Neuronal stem cell (in vitro differentiated cells): ENCODE measurements around the gene STAB2.

Experiments used
- DNase-seq: peaks from one replicate; pipeline ENCODE4 v3.0.0-alpha.2; 2013; ENCODE audit warnings: low spot score
- H2AFZ ChIP-seq: one replicate; pipeline ENCODE4 v1.6.1; 2013; ENCODE audit warnings: mild to moderate bottlenecking, low read length, inconsistent platforms
- H2AK5ac ChIP-seq: 2 replicates; pipeline ENCODE4 v1.6.1; 2013; ENCODE audit warnings: low read depth, mild to moderate bottlenecking, inconsistent platforms, low read length, moderate library complexity, mixed read lengths
- H2BK120ac ChIP-seq: 2 replicates; pipeline ENCODE4 v1.6.1; 2013; ENCODE audit warnings: low read depth, mild to moderate bottlenecking, inconsistent platforms, low read length, moderate library complexity, mixed read lengths
- H2BK12ac ChIP-seq: one replicate; pipeline ENCODE4 v1.6.1; 2013; ENCODE audit warnings: low read length, inconsistent platforms
- H2BK15ac ChIP-seq: 2 replicates; pipeline ENCODE4 v1.6.1; 2013; ENCODE audit warnings: mild to moderate bottlenecking, low read length, inconsistent platforms, mixed read lengths
- H2BK5ac ChIP-seq: one replicate; pipeline ENCODE4 v1.6.1; 2013; ENCODE audit warnings: inconsistent platforms, mild to moderate bottlenecking, low read length, moderate library complexity
- H3K14ac ChIP-seq: one replicate; pipeline ENCODE4 v1.6.1; 2013; ENCODE audit warnings: low read length, inconsistent platforms
- H3K18ac ChIP-seq: 2 replicates; pipeline ENCODE4 v1.6.1; 2013; ENCODE audit warnings: low read length, inconsistent platforms
- H3K23ac ChIP-seq: 2 replicates; pipeline ENCODE4 v1.6.1; 2013; ENCODE audit warnings: low read depth, mild to moderate bottlenecking, mixed read lengths, low read length, inconsistent platforms; ENCODE audit not compliant: poor library complexity
- H3K27ac ChIP-seq: replicated peaks from 3 replicates; pipeline ENCODE4 v1.5.1; 2013; ENCODE audit warnings: low read length, inconsistent platforms
- H3K27me3 ChIP-seq, 3 experiments: 2 replicates each; pipeline ENCODE4 v1.6.1; 2013; ENCODE audit warnings: low read length in 3 of 3, mild to moderate bottlenecking in 2 of 3, inconsistent platforms in 1 of 3, low read depth in 1 of 3, mixed read lengths in 1 of 3, moderate library complexity in 1 of 3; ENCODE audit not compliant: control insufficient read depth in 3 of 3, insufficient read depth in 3 of 3
- H3K36me3 ChIP-seq, 2 donors: replicated peaks in 1 of 2; 2 replicates each; pipeline ENCODE4 v1.6.1; 2013; ENCODE audit warnings: low read length in 2 of 2; ENCODE audit not compliant: control insufficient read depth in 2 of 2, insufficient read depth in 2 of 2
- H3K4ac ChIP-seq: 2 replicates; pipeline ENCODE4 v1.6.1; 2013; ENCODE audit warnings: inconsistent platforms, mild to moderate bottlenecking, low read length, moderate library complexity
- H3K4me1 ChIP-seq, 2 donors: 1 replicate in 1 of 2; 2 replicates in 1 of 2; pipeline ENCODE4 v1.6.1; 2013; ENCODE audit warnings: low read length in 2 of 2, low read depth in 1 of 2; ENCODE audit not compliant: control insufficient read depth in 2 of 2, insufficient read depth in 1 of 2
- H3K4me2 ChIP-seq: one replicate; pipeline ENCODE4 v1.6.1; 2013; ENCODE audit warnings: mild to moderate bottlenecking, low read length, inconsistent platforms; ENCODE audit not compliant: insufficient read depth, poor library complexity, severe bottlenecking
- H3K4me3 ChIP-seq, 2 donors: 2 replicates each; pipeline ENCODE4 v1.5.1; 2013; ENCODE audit warnings: low read length in 2 of 2, mild to moderate bottlenecking in 2 of 2, inconsistent platforms in 1 of 2, moderate library complexity in 1 of 2
- H3K79me1 ChIP-seq: one replicate; pipeline ENCODE4 v1.6.1; 2013; ENCODE audit warnings: low read depth, mild to moderate bottlenecking, inconsistent platforms, low read length, moderate library complexity
- H3K9ac ChIP-seq: one replicate; pipeline ENCODE4 v1.6.1; 2013; ENCODE audit warnings: mild to moderate bottlenecking, low read depth, low read length, inconsistent platforms; ENCODE audit not compliant: poor library complexity
- H3K9me3 ChIP-seq, 2 donors: replicated peaks in 1 of 2; 2 replicates each; pipeline versions ENCODE3 to v1.6.1; 2013; ENCODE audit warnings: low read length in 2 of 2, mild to moderate bottlenecking in 2 of 2, inconsistent platforms in 1 of 2, low read depth in 1 of 2, mixed read lengths in 1 of 2, moderate library complexity in 1 of 2; ENCODE audit not compliant: control insufficient read depth in 2 of 2, insufficient read depth in 1 of 2
- H4K8ac ChIP-seq: one replicate; pipeline ENCODE4 v1.6.1; 2013; ENCODE audit warnings: low read depth, mild to moderate bottlenecking, inconsistent platforms, low read length, moderate library complexity
- H4K91ac ChIP-seq: one replicate; pipeline ENCODE4 v1.6.1; 2013; ENCODE audit warnings: low read length, low read depth, mild to moderate bottlenecking, inconsistent platforms; ENCODE audit not compliant: poor library complexity
- WGBS, 2 donors: extraction: QIAGEN DNeasy Blood & Tissue Kit; methylation state at CpG; one replicate each; pipeline ENCODE4 v1.1.7; 2013; ENCODE audit warnings: missing lambda C conversion rate in 2 of 2, mixed read lengths in 1 of 2; ENCODE audit not compliant: insufficient read length in 2 of 2, insufficient replicate concordance in 1 of 2; ENCODE audit errors: extremely low coverage in 2 of 2; 5-methylcytosine and 5-hydroxymethylcytosine counted together

The STAB2 gene

GRCh38 chr12:103755425-103755824 lies 168.4 kb downstream of the STAB2 start:
- H3K18ac ChIP-seq, result peak overlapping the region; percentile 68
- no peak overlapping the region for H2AFZ ChIP-seq
- no peak overlapping the region for H4K8ac ChIP-seq
- no peaks in the 10 kb centered on the region for H3K4me1 ChIP-seq
- H2BK120ac ChIP-seq, result no peak overlapping the region
- no peak overlapping the region for H3K14ac ChIP-seq
- no peaks in the 10 kb centered on the region for H3K36me3 ChIP-seq
- no peak overlapping the region for H2BK5ac ChIP-seq
- no peak for DNase-seq
- no peaks in the 10 kb centered on the region for H3K79me1 ChIP-seq
- H3K23ac ChIP-seq, result no peak overlapping the region
- H4K91ac ChIP-seq, result no peak overlapping the region
- peak overlapping the region in 1 of 2 donors; percentile 15 for H3K4me3 ChIP-seq
- no peaks in the 10 kb centered on the region for H3K9me3 ChIP-seq
- no peak overlapping the region for H3K4ac ChIP-seq
- H2BK12ac ChIP-seq, result no peak overlapping the region
- H3K4me2 ChIP-seq, result no peak overlapping the region
- H3K27ac ChIP-seq, result no peak overlapping the region
- H3K27me3 ChIP-seq, result no peaks in the 10 kb centered on the region
- no peak overlapping the region for H2AK5ac ChIP-seq
- H3K9ac ChIP-seq, result no peak overlapping the region
- H2BK15ac ChIP-seq, result no peak overlapping the region
- no CpG with 5 or more reads among the region's 3 CpGs for WGBS, 2 donors

GRCh38 chr12:103756443-103756842 lies 169.4 kb downstream of the STAB2 start:
- Histone ChIP-seq H3K4me3 (no peak overlapping the region), H3K4ac (no peak overlapping the region), H2BK12ac (no peak overlapping the region), H3K4me1 (no peaks in the 10 kb centered on the region), H3K23ac (no peak overlapping the region), H2AK5ac (no peak overlapping the region), H3K14ac (no peak overlapping the region), H2BK120ac (no peak overlapping the region), H2AFZ (no peak overlapping the region), H2BK15ac (no peak overlapping the region), H3K27ac (no peak overlapping the region), H3K18ac (no peak overlapping the region), H4K8ac (no peak overlapping the region), H3K27me3 (no peaks in the 10 kb centered on the region), H3K79me1 (no peaks in the 10 kb centered on the region), H3K9me3 (no peaks in the 10 kb centered on the region), H4K91ac (no peak overlapping the region), H3K9ac (no peak overlapping the region), H3K4me2 (no peak overlapping the region), H3K36me3 (no peaks in the 10 kb centered on the region), H2BK5ac (no peak overlapping the region)
- WGBS, 2 donors, result no CpG with 5 or more reads among the region's 5 CpGs
- no peak for DNase-seq

GRCh38 chr12:103757248-103757647 lies 170.2 kb downstream of the STAB2 start:
- Histone ChIP-seq H2AK5ac (no peak overlapping the region), H2BK120ac (no peak overlapping the region), H3K79me1 (no peaks in the 10 kb centered on the region), H3K4ac (no peak overlapping the region), H4K91ac (no peak overlapping the region), H3K4me2 (no peak overlapping the region), H3K9me3 (no peaks in the 10 kb centered on the region), H3K9ac (no peak overlapping the region), H4K8ac (no peak overlapping the region), H2BK12ac (no peak overlapping the region), H2BK15ac (no peak overlapping the region), H3K23ac (no peak overlapping the region), H3K4me3 (no peak overlapping the region), H3K27ac (no peak overlapping the region), H3K18ac (no peak overlapping the region), H3K4me1 (no peaks in the 10 kb centered on the region), H3K14ac (no peak overlapping the region), H3K27me3 (no peaks in the 10 kb centered on the region), H2AFZ (no peak overlapping the region), H3K36me3 (no peaks in the 10 kb centered on the region), H2BK5ac (no peak overlapping the region)
- WGBS, 2 donors, result no CpG with 5 or more reads among the region's 1 CpG
- DNase-seq, result no peak

GRCh38 chr12:103758310-103759089 lies 171.4 kb downstream of the STAB2 start:
- Histone ChIP-seq H3K14ac (no peak overlapping the region), H2BK120ac (no peak overlapping the region), H3K27ac (no peak overlapping the region), H4K8ac (peak overlapping the region; percentile 20), H2AFZ (no peak overlapping the region), H3K23ac (no peak overlapping the region), H3K9ac (no peak overlapping the region), H3K27me3 (no peaks in the 10 kb centered on the region), H2BK12ac (no peak overlapping the region), H4K91ac (no peak overlapping the region), H3K9me3 (no peaks in the 10 kb centered on the region), H3K79me1 (no peaks in the 10 kb centered on the region), H3K4ac (no peak overlapping the region), H3K4me3 (no peak overlapping the region), H3K4me1 (no peaks in the 10 kb centered on the region), H3K18ac (no peak overlapping the region), H3K4me2 (no peak overlapping the region), H2BK15ac (no peak overlapping the region), H2BK5ac (no peak overlapping the region), H3K36me3 (no peaks in the 10 kb centered on the region), H2AK5ac (no peak overlapping the region)
- no peak for DNase-seq
- WGBS, 2 donors, result no CpG with 5 or more reads among the region's 10 CpGs
